AG08396 (cell line): Measurements from ENCODE around the gene SMG1.
"Not testable (repeated sequence)": the region's sequence is repeated elsewhere in the genome, so short reads cannot be mapped to it uniquely, and the experiment has no call there.

Experiments used
- DNase-seq: peaks from one replicate; pipeline ENCODE4 v3.0.0; 2012; ENCODE audit warnings: low spot score, mixed read lengths

The SMG1 gene

GRCh38 chr16:18759598-18760520 lies 166.3 kb downstream of the SMG1 start:
- DNase-seq, result not testable (repeated sequence)

GRCh38 chr16:18757960-18758660 lies 168.1 kb downstream of the SMG1 start:
- DNase-seq, result not testable (repeated sequence)

GRCh38 chr16:18756639-18757038 lies 169.6 kb downstream of the SMG1 start:
- DNase-seq, result not testable (repeated sequence)
